Immature natural killer cell (primary cell): ENCODE measurements around the gene TCF25. TPM values are rescaled to one million over a fixed set of nuclear protein-coding genes. Genes with fewer than 3 reads are reported as not detected.

Source experiments
- DNase-seq, 3 donors: peaks; one replicate each; pipeline ENCODE4 v3.0.0; 2022; ENCODE audit warnings: mixed read lengths in 1 of 3
- H3K27ac Mint-ChIP-seq, 6 donors: one replicate each; pipeline ENCODE4 v1.8.0; 2020; ENCODE audit warnings: mixed read lengths in 6 of 6, mild to moderate bottlenecking in 5 of 6, inconsistent platforms in 4 of 6, moderate library complexity in 3 of 6
- H3K27me3 Mint-ChIP-seq, 3 donors: one replicate each; pipeline ENCODE4 v1.8.0; 2020 to 2021; ENCODE audit warnings: low read depth in 3 of 3, mild to moderate bottlenecking in 3 of 3, mixed read lengths in 3 of 3, moderate library complexity in 3 of 3, inconsistent platforms in 1 of 3
- H3K36me3 Mint-ChIP-seq, 3 donors: one replicate each; pipeline ENCODE4 v1.8.0; 2020; ENCODE audit warnings: mixed read lengths in 3 of 3, inconsistent platforms in 2 of 3, mild to moderate bottlenecking in 2 of 3
- H3K4me1 Mint-ChIP-seq, 2 donors: one replicate each; pipeline ENCODE4 v1.8.0; 2020; ENCODE audit warnings: inconsistent platforms in 2 of 2, mild to moderate bottlenecking in 2 of 2, mixed read lengths in 2 of 2, moderate library complexity in 1 of 2
- H3K4me3 Mint-ChIP-seq, 5 donors: one replicate each; pipeline ENCODE4 v1.8.0; 2020; ENCODE audit warnings: mild to moderate bottlenecking in 5 of 5, mixed read lengths in 5 of 5, inconsistent platforms in 3 of 5, moderate library complexity in 3 of 5
- H3K9me3 Mint-ChIP-seq, 6 donors: one replicate each; pipeline ENCODE4 v1.8.0; 2020; ENCODE audit warnings: mild to moderate bottlenecking in 6 of 6, mixed read lengths in 6 of 6, inconsistent platforms in 4 of 6, moderate library complexity in 3 of 6
- polyA plus RNA-seq, 3 donors: library from polyadenylated mRNA; unstranded; fragments of 300-500 nt; fragmentation: Illumina TruSeq; gene quantifications; one replicate each; pipeline ENCODE4 v1.2.3, GENCODE V29; 2021

TCF25 gene
- polyA plus RNA-seq, 3 donors from 2014 or later: 98.1 to 249 (median 131) TPM

DNA sequence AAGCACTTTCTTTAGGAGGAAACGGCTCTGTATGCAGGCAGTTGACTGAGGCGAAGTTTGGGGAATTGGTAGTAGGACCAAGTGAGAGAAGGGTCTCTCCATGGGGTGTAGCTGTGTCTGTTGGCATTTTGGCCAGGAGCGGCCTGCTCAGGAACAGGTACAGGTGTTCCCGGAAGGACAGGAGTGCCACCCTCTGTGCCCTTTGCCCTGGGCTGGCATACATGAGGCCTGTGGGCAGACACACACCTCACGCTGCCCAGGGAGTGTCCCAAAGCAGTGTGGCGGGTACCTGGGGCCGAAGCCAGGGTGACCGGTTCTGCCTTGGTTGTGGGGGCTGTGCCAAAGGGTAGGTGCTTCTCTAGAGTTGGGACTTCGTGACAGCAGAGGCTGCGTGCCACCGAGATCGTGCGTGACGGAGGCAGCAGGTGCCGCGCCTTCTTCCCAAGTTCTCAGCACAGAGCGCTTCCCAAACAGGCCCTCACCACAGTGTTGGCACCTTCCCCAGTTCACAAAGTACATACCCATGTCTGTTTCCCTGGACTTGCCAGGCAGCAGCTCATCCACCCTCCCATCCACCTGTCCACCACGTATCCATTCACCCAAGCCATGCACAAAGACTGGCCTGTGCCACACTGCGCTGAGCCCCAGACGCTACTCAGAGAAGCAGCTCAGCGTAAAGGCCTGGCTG is 19.9 kb upstream of the TCF25 start:
- Mint-ChIP-seq H3K36me3 (no peaks in the 10 kb centered on the region), H3K4me1 (no peaks in the 10 kb centered on the region), H3K4me3 (no peak overlapping the region), H3K27ac (peak overlapping the region in 3 of 6 donors; percentile 44 to 62 (median 49)), H3K9me3 (no peaks in the 10 kb centered on the region), H3K27me3 (peaks cover 0 to 2% (median 1%) of the 10 kb centered on the region in 3 donors)
- no peak for DNase-seq

DNA sequence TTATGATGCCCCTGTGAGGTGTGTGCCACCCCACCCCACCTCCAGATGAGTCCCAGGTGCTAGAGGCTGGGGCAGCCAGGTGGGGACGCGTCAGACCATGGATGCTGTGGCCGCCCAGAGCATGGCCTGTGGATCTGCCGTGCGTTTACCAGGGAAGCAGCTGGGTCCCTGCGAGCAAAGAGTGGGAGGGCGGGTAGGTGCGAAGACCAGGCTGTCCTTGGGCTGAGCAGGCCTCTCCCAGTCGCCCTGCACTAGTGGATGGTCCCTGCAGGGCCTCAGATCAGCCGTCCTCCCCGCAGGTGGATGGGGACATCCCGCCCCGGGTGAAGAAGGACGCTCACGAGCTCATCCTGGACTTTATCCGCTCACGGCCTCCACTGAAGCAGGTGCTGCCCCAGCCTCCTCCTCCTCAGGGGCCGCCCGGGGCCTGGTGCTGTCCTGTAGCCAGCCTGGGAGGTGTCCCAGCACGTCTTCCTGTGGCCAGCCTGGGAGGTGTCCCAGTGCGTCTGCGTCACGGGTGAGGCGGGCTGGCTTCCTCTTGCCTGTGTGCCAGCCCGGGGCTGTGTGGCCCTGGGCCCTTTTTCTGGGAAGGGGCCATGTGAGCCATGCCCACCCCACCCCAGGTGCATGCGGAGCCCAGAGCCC is 18.0 kb upstream of the TCF25 start:
- Mint-ChIP-seq H3K27ac (no peak overlapping the region), H3K4me3 (no peak overlapping the region), H3K4me1 (peaks cover under 1 to 1% of the 10 kb centered on the region in 2 donors), H3K9me3 (no peaks in the 10 kb centered on the region), H3K36me3 (no peaks in the 10 kb centered on the region), H3K27me3 (peaks cover 0 to 5% (median 2%) of the 10 kb centered on the region in 3 donors)
- no peak for DNase-seq

- H3K27ac Mint-ChIP-seq: no peak overlapping the region
- H3K4me3 Mint-ChIP-seq: no peak overlapping the region
- H3K4me1 Mint-ChIP-seq: peaks cover 6 to 7% of the 10 kb centered on the region in 2 donors
Observed at GRCh38 chr16:89855986-89856385, 17.4 kb upstream of the TCF25 start.

DNA sequence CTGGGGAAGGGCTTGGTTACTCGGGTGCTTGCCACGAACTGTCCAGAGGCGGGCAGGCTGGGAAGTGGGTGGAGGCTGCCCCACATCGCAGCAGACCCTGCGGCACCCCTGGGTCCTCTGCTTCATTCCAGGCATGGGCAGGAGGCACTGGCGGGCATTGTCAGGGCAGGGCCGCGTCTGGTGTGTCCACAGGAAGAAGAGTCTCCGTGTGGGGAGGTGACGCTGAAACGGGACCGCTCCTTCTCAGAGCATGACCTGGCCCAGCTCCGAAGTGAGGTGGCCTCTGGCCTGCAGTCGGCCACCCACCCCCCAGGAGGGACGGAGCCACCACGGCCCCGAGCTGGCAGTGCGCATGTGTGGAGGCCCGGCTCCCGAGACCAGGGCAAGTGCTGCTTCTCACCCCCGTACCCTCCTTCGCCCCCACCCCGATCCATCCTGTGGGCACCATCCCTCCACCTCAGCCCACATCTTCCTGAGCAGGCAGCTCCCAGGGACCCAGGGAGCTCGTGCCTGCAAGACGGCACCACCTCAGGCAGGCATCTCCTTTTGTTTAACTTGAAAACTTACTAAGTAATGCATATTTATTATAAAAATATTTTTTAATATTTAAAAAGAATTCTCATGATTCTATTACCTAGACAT is 14.3 kb upstream of the TCF25 start:
- Mint-ChIP-seq H3K4me1 (peaks cover 34 to 35% of the 10 kb centered on the region in 2 donors), H3K9me3 (peaks cover 0 to 2% (median 0%) of the 10 kb centered on the region in 6 donors), H3K36me3 (no peaks in the 10 kb centered on the region), H3K4me3 (no peak overlapping the region), H3K27me3 (peaks cover 2 to 7% (median 2%) of the 10 kb centered on the region in 3 donors), H3K27ac (no peak overlapping the region)
- DNase-seq: no peak

More at GRCh38 chr16:89855986-89856385, 17.4 kb upstream of the TCF25 start:
- Mint-ChIP-seq H3K9me3 (no peaks in the 10 kb centered on the region), H3K36me3 (no peaks in the 10 kb centered on the region), H3K27me3 (peaks cover 0 to 4% (median 2%) of the 10 kb centered on the region in 3 donors)
- no peak for DNase-seq

DNA sequence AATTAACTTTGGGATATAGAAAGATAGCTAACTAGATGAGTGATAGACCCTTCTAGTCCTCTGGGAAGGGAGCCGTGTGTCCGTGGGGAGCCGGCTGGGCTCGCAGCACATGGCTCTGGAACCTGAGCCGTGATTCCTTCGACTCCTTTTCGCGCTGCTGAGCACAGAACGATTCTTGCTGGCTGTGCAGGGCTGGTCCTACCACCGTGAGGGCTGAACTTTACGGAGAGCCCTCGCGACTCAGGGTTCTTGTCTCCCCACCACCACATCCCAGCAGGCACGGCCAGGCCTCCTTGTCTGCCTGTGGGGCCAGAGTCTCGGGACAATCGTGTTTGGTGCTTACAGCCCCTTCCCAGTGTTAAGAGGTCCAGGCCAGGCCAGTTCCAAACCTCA is 13.8 kb upstream of the TCF25 start:
- Mint-ChIP-seq H3K4me1 (peaks cover 39 to 41% of the 10 kb centered on the region in 2 donors), H3K27me3 (peaks cover 2 to 10% (median 2%) of the 10 kb centered on the region in 3 donors), H3K36me3 (peaks cover 0 to 1% (median 0%) of the 10 kb centered on the region in 3 donors), H3K4me3 (no peak overlapping the region), H3K27ac (no peak overlapping the region), H3K9me3 (peaks cover 0 to 2% (median 0%) of the 10 kb centered on the region in 6 donors)
- DNase-seq: no peak

- H3K27ac Mint-ChIP-seq: peak overlapping the region; percentile 68 to 94 (median 81)
- H3K9me3 Mint-ChIP-seq: peaks cover 0 to 2% (median 0%) of the 10 kb centered on the region in 6 donors
- peak; percentile 75 to 79 (median 78) for DNase-seq
- H3K4me1 Mint-ChIP-seq: peaks cover 48 to 50% of the 10 kb centered on the region in 2 donors
- H3K27me3 Mint-ChIP-seq: peaks cover 2 to 10% (median 2%) of the 10 kb centered on the region in 3 donors
- peaks cover 0 to 3% (median 0%) of the 10 kb centered on the region in 3 donors for H3K36me3 Mint-ChIP-seq
- peak overlapping the region; percentile 36 to 70 (median 45) for H3K4me3 Mint-ChIP-seq
Observed at GRCh38 chr16:89860747-89861304, 12.6 kb upstream of the TCF25 start.

GRCh38 chr16:89861648-89862047 is 11.7 kb upstream of the TCF25 start:
- peaks cover 2 to 10% (median 2%) of the 10 kb centered on the region in 3 donors for H3K27me3 Mint-ChIP-seq
- peak overlapping the region in 1 of 5 donors; percentile 41 for H3K4me3 Mint-ChIP-seq
- peak overlapping the region; percentile 35 to 94 (median 81) for H3K27ac Mint-ChIP-seq
- peaks cover 48 to 50% of the 10 kb centered on the region in 2 donors for H3K4me1 Mint-ChIP-seq
- H3K9me3 Mint-ChIP-seq: peaks cover 0 to 2% (median 0%) of the 10 kb centered on the region in 6 donors
- DNase-seq: no peak
- H3K36me3 Mint-ChIP-seq: peaks cover 0 to 3% (median 0%) of the 10 kb centered on the region in 3 donors

DNA sequence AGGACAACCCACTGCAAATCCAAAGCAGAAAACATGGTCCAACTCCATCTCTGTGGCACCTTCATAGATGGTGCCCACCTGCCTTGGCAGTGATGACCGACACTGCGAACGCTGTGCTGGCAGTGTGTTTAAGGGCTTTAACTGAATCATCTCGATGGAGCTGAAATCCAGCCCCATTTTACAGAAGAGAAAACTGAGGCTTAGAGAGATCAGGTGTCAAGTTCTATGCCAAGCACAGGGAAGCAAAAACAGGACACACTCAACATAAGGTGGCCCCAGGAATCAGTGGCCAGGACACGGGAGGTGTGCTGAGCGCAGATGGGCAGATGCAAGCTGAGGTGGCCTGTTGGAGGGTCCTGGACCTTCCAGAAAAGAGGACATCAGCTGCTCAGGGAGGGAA is 10.7 kb upstream of the TCF25 start:
- no peak for DNase-seq
- Mint-ChIP-seq H3K4me1 (peaks cover 48 to 50% of the 10 kb centered on the region in 2 donors), H3K9me3 (peaks cover 0 to 2% (median 0%) of the 10 kb centered on the region in 6 donors), H3K4me3 (peak overlapping the region; percentile 74 to 92 (median 88)), H3K27ac (peak overlapping the region; percentile 87 to 98 (median 94)), H3K27me3 (peaks cover 2 to 10% (median 2%) of the 10 kb centered on the region in 3 donors), H3K36me3 (peaks cover 0 to 3% (median 0%) of the 10 kb centered on the region in 3 donors)

DNA sequence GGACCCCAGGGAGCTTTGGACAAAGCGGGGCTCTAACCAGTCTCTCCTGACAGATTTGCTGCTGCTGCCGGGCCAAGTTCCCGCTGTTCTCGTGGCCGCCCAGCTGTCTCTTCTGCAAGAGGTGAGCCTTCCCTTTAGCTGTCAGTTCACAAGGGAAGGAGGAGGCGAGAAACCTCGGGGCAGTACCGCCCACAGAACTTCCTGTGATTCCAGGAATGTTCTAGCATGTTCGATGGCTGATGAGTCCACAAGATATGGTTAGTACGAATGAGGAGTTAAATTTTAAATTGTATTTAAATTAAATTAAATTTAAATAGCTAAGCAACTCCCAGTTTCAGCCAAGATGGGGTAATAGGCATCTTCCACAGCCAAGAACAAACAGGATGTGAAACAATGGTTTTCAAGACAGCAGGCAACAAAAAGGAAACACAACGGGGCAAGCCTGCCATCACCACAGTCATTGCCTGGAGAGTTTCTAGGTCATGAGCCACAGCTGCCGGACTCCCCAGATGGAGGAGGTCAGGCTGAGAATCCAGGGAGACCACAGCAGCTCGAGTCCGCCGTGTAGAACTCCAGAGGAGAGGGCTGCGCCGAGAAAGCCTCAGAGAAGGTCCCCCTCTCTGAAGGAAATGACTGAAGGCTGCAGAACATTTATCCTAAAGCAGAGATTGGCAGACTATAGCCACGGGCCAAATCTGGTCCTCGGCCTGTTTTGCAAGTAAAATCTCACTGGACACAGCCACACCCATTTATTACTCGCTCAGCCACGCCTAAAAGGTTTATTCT is 9.5 kb upstream of the TCF25 start:
- Mint-ChIP-seq H3K4me3 (peak overlapping the region; percentile 74 to 92 (median 88)), H3K27ac (peak overlapping the region; percentile 87 to 98 (median 94)), H3K9me3 (peaks cover 0 to 2% (median 0%) of the 10 kb centered on the region in 6 donors), H3K27me3 (peaks cover 2 to 10% (median 2%) of the 10 kb centered on the region in 3 donors), H3K4me1 (peaks cover 48 to 50% of the 10 kb centered on the region in 2 donors), H3K36me3 (peaks cover 0 to 3% (median 0%) of the 10 kb centered on the region in 3 donors)
- peak; percentile 69 to 79 (median 72) for DNase-seq

- Mint-ChIP-seq H3K27ac (peak overlapping the region; percentile 87 to 98 (median 94)), H3K4me3 (peak overlapping the region; percentile 74 to 92 (median 88)), H3K9me3 (peaks cover 0 to 2% (median 0%) of the 10 kb centered on the region in 6 donors), H3K4me1 (peaks cover 48 to 50% of the 10 kb centered on the region in 2 donors), H3K36me3 (peaks cover 0 to 3% (median 0%) of the 10 kb centered on the region in 3 donors), H3K27me3 (peaks cover 2 to 10% (median 2%) of the 10 kb centered on the region in 3 donors)
- no peak for DNase-seq
Observed at GRCh38 chr16:89864527-89864820, 8.9 kb upstream of the TCF25 start.

- no peak for DNase-seq
- peaks cover 0 to 2% (median 0%) of the 10 kb centered on the region in 6 donors for H3K9me3 Mint-ChIP-seq
- H3K4me1 Mint-ChIP-seq: peaks cover 26 to 31% of the 10 kb centered on the region in 2 donors
- H3K4me3 Mint-ChIP-seq: no peak overlapping the region
- H3K36me3 Mint-ChIP-seq: peaks cover 0 to 3% (median 0%) of the 10 kb centered on the region in 3 donors
- H3K27ac Mint-ChIP-seq: peak overlapping the region in 1 of 6 donors; percentile 35
- peaks cover 3 to 7% (median 6%) of the 10 kb centered on the region in 3 donors for H3K27me3 Mint-ChIP-seq
Observed at GRCh38 chr16:89867918-89868317, 5.5 kb upstream of the TCF25 start.

DNA sequence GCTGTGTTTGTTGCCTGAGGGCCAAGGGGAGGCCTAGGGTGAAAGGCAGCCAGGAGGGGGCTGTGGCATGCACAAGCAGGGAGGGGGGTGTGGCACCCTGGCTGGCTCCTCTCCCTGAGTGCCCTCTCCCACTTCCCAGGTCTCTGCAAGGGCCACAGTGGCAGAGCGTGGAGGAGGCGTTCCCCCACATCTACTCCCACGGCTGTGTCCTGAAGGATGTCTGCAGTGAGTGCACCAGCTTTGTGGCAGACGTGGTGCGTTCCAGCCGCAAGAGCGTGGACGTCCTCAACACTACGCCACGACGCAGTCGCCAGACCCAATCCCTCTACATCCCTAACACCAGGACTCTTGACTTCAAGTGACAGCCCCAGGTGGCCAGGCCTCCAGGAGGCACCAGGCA is 3.5 kb upstream of the TCF25 start:
- DNase-seq: no peak
- Mint-ChIP-seq H3K27ac (no peak overlapping the region), H3K36me3 (peaks cover under 1 to 4% (median under 1%) of the 10 kb centered on the region in 3 donors), H3K27me3 (peaks cover 18 to 22% (median 18%) of the 10 kb centered on the region in 3 donors), H3K9me3 (no peaks in the 10 kb centered on the region), H3K4me3 (no peak overlapping the region), H3K4me1 (peaks cover 15 to 18% of the 10 kb centered on the region in 2 donors)

- no peak for DNase-seq
- H3K27me3 Mint-ChIP-seq: peaks cover 18 to 27% (median 21%) of the 10 kb centered on the region in 3 donors
- H3K36me3 Mint-ChIP-seq: peaks cover 5 to 9% (median 6%) of the 10 kb centered on the region in 3 donors
- H3K9me3 Mint-ChIP-seq: no peaks in the 10 kb centered on the region
- peak overlapping the region in 3 of 6 donors; percentile 39 to 45 (median 39) for H3K27ac Mint-ChIP-seq
- H3K4me3 Mint-ChIP-seq: no peak overlapping the region
- H3K4me1 Mint-ChIP-seq: peaks cover 15 to 17% of the 10 kb centered on the region in 2 donors
Observed at GRCh38 chr16:89870440-89870839, 3.0 kb upstream of the TCF25 start.
